Measurements from ENCODE around the gene OR2T12.
"Not testable (repeated sequence)": the region's sequence is repeated elsewhere in the genome, so short reads cannot be mapped to it uniquely, and the experiment has no call there.

GRCh38 chr1:248305672-248306071 lies 2.4 kb upstream of the OR2T12 start:
- not testable (repeated sequence) for TF ChIP-seq ZNF510 (CRISPR knock-in tag; IDR thresholded peaks at IDR 0.05; ENCODE audit: low read depth); MZF1 (CRISPR knock-in tag; IDR thresholded peaks at IDR 0.05; ENCODE audit: borderline replicate concordance); EP300 (IDR thresholded peaks at IDR 0.05; ENCODE audit: low read depth in 2 of 2, low read length in 2 of 2); EP300 (CRISPR knock-in tag; IDR thresholded peaks at IDR 0.05; ENCODE audit: borderline replicate concordance); NCOA2 (CRISPR knock-in tag; IDR thresholded peaks at IDR 0.05); ETV6 (CRISPR knock-in tag; conservative IDR thresholded peaks at IDR 0.05); ZFP36L1 (CRISPR knock-in tag; IDR thresholded peaks at IDR 0.05); MXI1 (IDR thresholded peaks at IDR 0.05; ENCODE audit: borderline replicate concordance, low read depth, low read length)
